B cell (primary cell): ENCODE measurements around the gene AKAP6. TPM values are rescaled to one million over a fixed set of nuclear protein-coding genes. Genes with fewer than 3 reads are reported as not detected.

ENCODE experiments used
- ATAC-seq: fragments of 200-7000 bp; cut with Tn5 transposase; one replicate; pipeline ENCODE4 v1.10.0; 2021; ENCODE audit warnings: low read depth, mild to moderate bottlenecking, moderate number of reproducible peaks, moderate library complexity
- CTCF ChIA-PET: fragments of 350-600 bp; sonication (Branson Sonifier 250); formaldehyde crosslinking; loops from one replicate; lab custom pipeline; 2021; ENCODE audit warnings: antibody characterized with exemption, inconsistent platforms; lab: Charles Lee
- POLR2A ChIA-PET: fragments of 350-600 bp; sonication (Branson Sonifier 250); formaldehyde crosslinking; loops from one replicate; lab custom pipeline; 2021; ENCODE audit warnings: antibody characterized with exemption; lab: Charles Lee
- DNase-seq: peaks from one replicate; pipeline ENCODE4 v3.0.0; 2013
- H2AFZ ChIP-seq: 2 replicates; pipeline ENCODE4 v1.6.1; 2012; ENCODE audit warnings: mild to moderate bottlenecking, low read depth, low read length; ENCODE audit not compliant: insufficient read depth, poor library complexity, severe bottlenecking
- H3K27ac ChIP-seq, 2 donors: 1 replicate in 1 of 2; 2 replicates in 1 of 2; pipeline ENCODE4 v1.5.1; 2012 to 2013; ENCODE audit warnings: low read length in 2 of 2, mild to moderate bottlenecking in 2 of 2, moderate library complexity in 1 of 2
- H3K27me3 ChIP-seq, 4 experiments: fragments of 200-600 bp in 1 of 4; sonication (generic) in 1 of 4; replicated peaks in 1 of 4; 1 replicate in 2 of 4; 2 replicates in 2 of 4; pipeline versions ENCODE4 v1.6.1 to v1.7.0; 2013 to 2016; ENCODE audit warnings: low read length in 3 of 4, mild to moderate bottlenecking in 2 of 4, mixed read lengths in 1 of 4, moderate library complexity in 1 of 4; ENCODE audit not compliant: insufficient read depth in 4 of 4, control insufficient read depth in 3 of 4; ENCODE audit errors: control extremely low read depth in 1 of 4
- H3K36me3 ChIP-seq, 2 experiments: replicated peaks in 1 of 2; 1 replicate in 1 of 2; 2 replicates in 1 of 2; pipeline versions ENCODE4 v1.6.1 to v1.7.1; 2013; ENCODE audit warnings: low read length in 1 of 2; ENCODE audit not compliant: insufficient read depth in 2 of 2, control insufficient read depth in 1 of 2; ENCODE audit errors: control extremely low read depth in 1 of 2, extremely low read depth in 1 of 2
- H3K4me1 ChIP-seq, 2 donors: fragments of 200-600 bp in 1 of 2; sonication (generic) in 1 of 2; 1 replicate in 1 of 2; 2 replicates in 1 of 2; pipeline versions ENCODE4 v1.5.1 to v1.6.1; 2013 to 2017; ENCODE audit warnings: low read length in 2 of 2; ENCODE audit not compliant: control insufficient read depth in 2 of 2, insufficient read depth in 2 of 2
- H3K4me2 ChIP-seq: replicated peaks from 2 replicates; pipeline ENCODE3; 2012; ENCODE audit warnings: mild to moderate bottlenecking, low read depth, low read length; ENCODE audit not compliant: poor library complexity, severe bottlenecking
- H3K4me3 ChIP-seq, 5 experiments: fragments of 200-600 bp in 1 of 5; sonication (generic) in 1 of 5; 1 replicate in 3 of 5; 2 replicates in 2 of 5; pipeline versions ENCODE4 v1.5.1 to v1.7.0; 2011 to 2016; ENCODE audit warnings: low read length in 4 of 5, mild to moderate bottlenecking in 4 of 5, low read depth in 2 of 5, control low read depth in 1 of 5, moderate library complexity in 1 of 5; ENCODE audit not compliant: insufficient read depth in 1 of 5; ENCODE audit errors: control extremely low read depth in 1 of 5, extremely low read depth in 1 of 5
- H3K79me2 ChIP-seq: fragments of 200-600 bp; sonication (generic); one replicate; pipeline ENCODE4 v1.6.0; 2016; ENCODE audit warnings: low read length; ENCODE audit not compliant: control insufficient read depth, insufficient read depth
- H3K9ac ChIP-seq: fragments of 200-600 bp; sonication (generic); 2 replicates; pipeline ENCODE4 v1.6.1; 2017; ENCODE audit warnings: mild to moderate bottlenecking, low read length, moderate library complexity
- H3K9me3 ChIP-seq, 3 donors: one replicate each; pipeline versions ENCODE4 v1.6.1 to v1.7.1; 2013; ENCODE audit warnings: low read length in 2 of 3; ENCODE audit not compliant: control insufficient read depth in 2 of 3, insufficient read depth in 1 of 3; ENCODE audit errors: control extremely low read depth in 1 of 3
- H4K20me1 ChIP-seq: 2 replicates; pipeline ENCODE4 v1.6.0; 2012; ENCODE audit warnings: mild to moderate bottlenecking, low read length; ENCODE audit not compliant: insufficient read depth, control insufficient read depth, poor library complexity, severe bottlenecking
- H3K27ac Mint-ChIP-seq: one replicate; pipeline ENCODE4 v1.8.0; 2021; ENCODE audit warnings: mixed read lengths
- H3K27me3 Mint-ChIP-seq: one replicate; pipeline ENCODE4 v1.8.0; 2021; ENCODE audit warnings: mixed read lengths
- H3K4me1 Mint-ChIP-seq: one replicate; pipeline ENCODE4 v1.8.0; 2021; ENCODE audit warnings: mixed read lengths
- H3K4me3 Mint-ChIP-seq: one replicate; pipeline ENCODE4 v1.8.0; 2021; ENCODE audit warnings: mixed read lengths
- H3K9me3 Mint-ChIP-seq: one replicate; pipeline ENCODE4 v1.8.0; 2022; ENCODE audit warnings: mixed read lengths; ENCODE audit not compliant: insufficient read depth
- EZH2 ChIP-seq: IDR thresholded peaks from 2 replicates; pipeline ENCODE4 v1.6.1; 2012; ENCODE audit warnings: borderline replicate concordance, low read depth, mild to moderate bottlenecking, moderate library complexity, low read length; ENCODE audit not compliant: insufficient read depth, poor library complexity, severe bottlenecking
- WGBS: methylation state at CpG from one replicate; pipeline ENCODE4 v1.1.5; 2013; ENCODE audit warnings: missing lambda C conversion rate; ENCODE audit not compliant: insufficient coverage; 5-methylcytosine and 5-hydroxymethylcytosine counted together
- intact Hi-C: fragments of 100-400 bp; cut with micrococcal nuclease; formaldehyde crosslinking; loops from one replicate; pipeline ENCODE4 v1.10.0; 2022
- polyA plus RNA-seq: library from polyadenylated mRNA; depleted of rRNA; stranded (reverse); fragments of >200 nt; gene quantifications from 2 replicates; pipeline ENCODE4 v1.2.3, GENCODE V29; 2012
- total RNA-seq, 2 donors: library from RNA; stranded (reverse); fragments of 120-200 nt in 1 of 2; gene quantifications; 1 replicate in 1 of 2; 2 replicates in 1 of 2; pipeline versions ENCODE4 v1.2.3 to v1.2.4, GENCODE V29; 2013 to 2022
- TF ChIP-seq, protein P1 (sequence below): fragments of 200-600 bp; IDR thresholded peaks from one replicate; pipeline ENCODE4 v1.8.0; 2022; ENCODE audit warnings: antibody characterized with exemption, mild to moderate bottlenecking

Gene AKAP6
- total and polyA plus RNA-seq, 2 donors (not counting 1 experiment from before 2014, with no cell fraction given): 1.4 to 2.8 TPM

DNA sequence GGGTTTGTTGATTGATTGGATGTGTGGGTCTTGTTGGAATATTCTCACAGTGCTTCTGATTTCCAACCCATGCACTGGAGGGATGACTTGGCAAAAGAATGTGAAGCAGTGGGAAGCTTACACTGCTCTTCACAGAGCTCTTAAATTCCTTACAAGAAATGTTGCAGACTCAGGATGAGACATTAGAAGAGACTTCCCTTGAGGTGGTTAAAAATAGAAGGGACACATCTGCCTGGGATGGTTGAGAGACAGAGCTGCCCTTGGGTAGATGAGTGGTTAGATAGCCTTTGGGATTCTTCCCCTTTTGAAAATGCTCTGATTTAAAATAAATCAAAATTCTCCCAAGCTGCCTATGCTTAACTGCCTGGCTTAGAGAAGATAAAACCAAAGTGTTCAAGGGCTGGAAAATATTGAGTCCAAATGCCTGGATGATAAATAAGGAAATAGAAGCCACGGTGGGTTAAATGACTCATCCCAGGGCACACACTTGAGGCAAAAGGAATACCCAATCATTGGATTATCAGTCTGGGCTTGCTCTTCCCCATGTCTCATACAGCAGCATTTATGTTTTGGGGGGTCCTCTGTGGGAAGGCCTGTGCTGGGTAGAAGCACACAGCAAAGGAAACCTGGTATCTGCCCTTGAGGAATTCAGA, 264.3 kb downstream of the AKAP6 start:
- ChIA-PET POLR2A (no interaction called here), CTCF (interaction anchor here (1.3 kb wide), 1 partner anchor 16 kb away, joined by 4 read pairs; no protein-coding TSS in a partner anchor)
- no peak for TF ChIP-seq EZH2
- TF ChIP-seq, protein P1, sequence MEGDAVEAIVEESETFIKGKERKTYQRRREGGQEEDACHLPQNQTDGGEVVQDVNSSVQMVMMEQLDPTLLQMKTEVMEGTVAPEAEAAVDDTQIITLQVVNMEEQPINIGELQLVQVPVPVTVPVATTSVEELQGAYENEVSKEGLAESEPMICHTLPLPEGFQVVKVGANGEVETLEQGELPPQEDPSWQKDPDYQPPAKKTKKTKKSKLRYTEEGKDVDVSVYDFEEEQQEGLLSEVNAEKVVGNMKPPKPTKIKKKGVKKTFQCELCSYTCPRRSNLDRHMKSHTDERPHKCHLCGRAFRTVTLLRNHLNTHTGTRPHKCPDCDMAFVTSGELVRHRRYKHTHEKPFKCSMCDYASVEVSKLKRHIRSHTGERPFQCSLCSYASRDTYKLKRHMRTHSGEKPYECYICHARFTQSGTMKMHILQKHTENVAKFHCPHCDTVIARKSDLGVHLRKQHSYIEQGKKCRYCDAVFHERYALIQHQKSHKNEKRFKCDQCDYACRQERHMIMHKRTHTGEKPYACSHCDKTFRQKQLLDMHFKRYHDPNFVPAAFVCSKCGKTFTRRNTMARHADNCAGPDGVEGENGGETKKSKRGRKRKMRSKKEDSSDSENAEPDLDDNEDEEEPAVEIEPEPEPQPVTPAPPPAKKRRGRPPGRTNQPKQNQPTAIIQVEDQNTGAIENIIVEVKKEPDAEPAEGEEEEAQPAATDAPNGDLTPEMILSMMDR: no peak
- H3K9me3 ChIP-seq: peaks cover 0 to 2% (median 0%) of the 10 kb centered on the region in 3 donors
- no peaks in the 10 kb centered on the region for H3K4me1 ChIP-seq
- no peak overlapping the region for H3K4me2 ChIP-seq
- intact Hi-C loops: no loop called here
- no peaks in the 10 kb centered on the region for H4K20me1 ChIP-seq
- no peaks in the 10 kb centered on the region for H3K4me1 Mint-ChIP-seq
- no peaks in the 10 kb centered on the region for H3K79me2 ChIP-seq
- no peak overlapping the region for H3K4me3 Mint-ChIP-seq
- no peak overlapping the region for H2AFZ ChIP-seq
- no peak overlapping the region for H3K27ac ChIP-seq
- no peak overlapping the region for H3K4me3 ChIP-seq
- ATAC-seq: no peak
- peaks cover 2% of the 10 kb centered on the region for H3K27me3 Mint-ChIP-seq
- 100% methylated on average over 1 of the region's 1 CpG for WGBS
- no peak overlapping the region for H3K9ac ChIP-seq
- no peaks in the 10 kb centered on the region for H3K36me3 ChIP-seq
- no peak overlapping the region for H3K27ac Mint-ChIP-seq
- DNase-seq: no peak
- H3K27me3 ChIP-seq: no peaks in the 10 kb centered on the region
- H3K9me3 Mint-ChIP-seq: no peaks in the 10 kb centered on the region

- Histone ChIP-seq H3K9me3 (no peaks in the 10 kb centered on the region), H3K4me2 (no peak overlapping the region), H3K27ac (no peak overlapping the region), H3K4me1 (no peaks in the 10 kb centered on the region), H3K4me3 (no peak overlapping the region), H3K27me3 (no peaks in the 10 kb centered on the region), H2AFZ (no peak overlapping the region), H3K9ac (no peak overlapping the region), H3K79me2 (no peaks in the 10 kb centered on the region), H4K20me1 (no peaks in the 10 kb centered on the region), H3K36me3 (no peaks in the 10 kb centered on the region)
- no peak overlapping the region for H3K27ac Mint-ChIP-seq
- H3K27me3 Mint-ChIP-seq: peaks cover 2% of the 10 kb centered on the region
- ATAC-seq: no peak
- no peak for DNase-seq
- no peak overlapping the region for H3K4me3 Mint-ChIP-seq
- TF ChIP-seq EZH2: no peak
- TF ChIP-seq, protein P1: no peak
- POLR2A ChIA-PET: no interaction called here
- intact Hi-C loops: no loop called here
- H3K9me3 Mint-ChIP-seq: no peaks in the 10 kb centered on the region
- CTCF ChIA-PET: no interaction called here
- 56% methylated on average over 1 of the region's 3 CpGs for WGBS
- no peaks in the 10 kb centered on the region for H3K4me1 Mint-ChIP-seq
These were observed 265.7 kb downstream of the AKAP6 start for GRCh38 chr14:32594766-32595165.
